GM11168 (cell line): ENCODE measurements around the gene PHLDA2.
"Not testable (repeated sequence)": the region's sequence is repeated elsewhere in the genome, so short reads cannot be mapped to it uniquely, and the experiment has no call there.

Experiments used
- in situ Hi-C: fragments of 300-500 bp; cut with MboI; formaldehyde crosslinking; loops from one replicate; pipeline ENCODE4 v1.12.0; 2022; ENCODE audit warnings: low sequenced_read_pairs; ENCODE audit not compliant: unreplicated experiment

The PHLDA2 gene

DNA sequence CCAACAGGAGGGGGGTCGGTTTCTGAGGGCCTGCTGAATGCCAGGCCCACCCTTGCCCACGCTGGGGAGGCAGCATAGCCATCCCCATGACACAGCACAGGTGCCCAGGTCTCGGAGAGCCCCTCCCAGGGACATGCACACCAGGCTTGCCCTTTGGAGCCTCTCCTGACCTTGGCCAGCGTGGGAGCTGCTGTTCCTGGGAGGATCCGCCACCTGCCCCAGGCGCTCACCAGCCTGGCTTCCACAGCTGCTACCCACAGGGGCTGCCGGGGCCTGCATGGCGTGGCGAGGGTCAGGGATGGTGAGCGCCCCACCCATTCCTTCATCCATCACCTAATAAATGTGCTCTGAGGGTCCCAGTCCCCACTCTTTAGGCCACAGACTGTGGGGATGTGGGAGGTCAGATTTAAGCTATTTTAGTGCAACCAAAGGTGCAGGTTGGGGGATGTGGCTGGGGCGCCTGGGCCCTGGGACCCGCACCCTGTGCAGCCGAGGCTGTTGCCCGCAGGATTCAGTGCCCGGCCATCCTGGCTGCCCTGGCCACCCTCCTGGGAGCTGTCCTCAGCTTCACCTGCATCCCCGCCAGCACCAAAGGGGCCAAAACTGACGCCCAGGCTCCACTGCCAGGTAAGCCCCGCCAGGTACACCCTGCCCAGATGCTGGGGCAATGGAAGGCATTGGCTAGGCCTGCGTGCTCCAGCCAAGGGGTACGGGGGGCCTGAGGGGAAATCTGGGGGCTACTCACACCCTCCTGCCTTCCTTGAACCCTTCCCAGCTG is 12.9 kb downstream of the PHLDA2 start:
- in situ Hi-C loops, result no loop called here

DNA sequence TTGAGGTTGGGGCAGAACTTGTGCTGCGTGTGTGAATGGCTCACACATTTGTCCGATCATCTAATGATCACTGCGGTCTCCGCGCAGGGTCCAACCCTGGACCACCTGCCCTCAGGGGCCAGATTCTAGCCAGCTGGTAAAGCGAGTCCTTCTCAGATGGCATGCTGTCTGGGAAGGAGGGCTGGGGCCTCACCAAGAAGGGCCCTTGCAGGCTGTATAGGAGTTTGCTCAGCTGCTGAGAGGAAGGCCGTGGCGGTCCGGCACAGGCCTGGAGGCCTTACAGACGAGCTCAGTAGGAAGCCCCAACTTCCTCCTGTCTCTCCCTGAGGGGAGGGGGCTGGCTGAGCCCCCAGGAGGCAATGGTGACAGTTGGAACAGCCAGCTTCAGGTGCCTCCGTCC is 13.7 kb downstream of the PHLDA2 start:
- in situ Hi-C loops, result no loop called here

DNA sequence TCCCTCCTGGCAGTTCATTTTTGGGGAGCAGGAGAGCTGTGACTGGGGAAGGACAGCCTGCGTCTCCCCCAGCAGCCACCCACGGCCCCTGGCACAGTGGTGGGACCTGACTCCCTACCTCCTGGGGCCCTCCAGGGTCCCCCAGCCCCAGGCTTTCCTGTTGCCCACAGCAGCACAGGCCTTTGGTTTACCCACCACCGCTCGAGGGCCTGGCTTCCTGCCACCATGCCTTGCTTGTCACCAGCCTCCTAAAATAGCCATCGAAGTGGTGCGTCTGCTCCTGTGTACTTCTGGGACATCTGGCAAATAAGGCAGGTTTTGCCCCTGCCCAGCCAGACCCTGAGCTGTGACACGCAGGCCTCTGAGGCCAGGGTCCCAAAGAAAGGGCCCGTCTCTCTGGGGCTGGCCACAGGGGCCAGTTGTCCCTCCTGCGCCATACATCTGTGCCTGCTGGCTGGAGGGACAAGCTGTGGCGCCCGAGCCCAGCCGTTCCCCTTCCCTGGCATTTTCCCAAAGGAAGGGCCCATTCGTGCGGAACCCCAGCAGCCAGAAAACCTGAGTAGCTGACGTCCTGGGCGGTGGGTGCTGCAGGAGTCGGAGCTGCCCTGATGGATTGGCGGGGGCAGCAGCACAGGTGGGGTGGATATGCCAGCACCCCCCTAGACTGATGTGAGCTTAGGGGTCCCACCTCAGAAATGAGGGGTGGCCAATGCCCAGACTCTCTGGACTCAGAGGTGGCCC is 14.6 kb downstream of the PHLDA2 start:
- in situ Hi-C loops, result no loop called here

DNA sequence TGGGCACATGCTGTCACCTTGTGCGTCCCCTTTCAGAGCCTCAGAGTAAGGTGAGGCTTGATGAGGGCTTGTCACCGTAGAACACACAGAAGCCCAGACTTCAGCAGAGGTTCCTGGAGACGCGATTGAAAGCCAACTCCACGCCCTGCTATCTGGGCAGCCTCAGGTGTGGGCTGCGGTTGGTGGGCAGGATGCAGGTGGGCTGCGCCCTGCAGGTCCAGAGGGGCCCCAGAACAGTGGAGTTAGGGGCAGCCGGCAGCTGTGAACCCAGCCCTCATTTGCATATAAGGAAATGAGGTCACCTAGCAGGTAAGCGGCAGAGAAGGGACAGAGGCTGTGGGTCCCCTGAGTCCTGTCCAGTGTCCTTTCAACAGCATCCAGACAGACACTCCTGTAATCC is 15.4 kb downstream of the PHLDA2 start:
- in situ Hi-C loops, result no loop called here

DNA sequence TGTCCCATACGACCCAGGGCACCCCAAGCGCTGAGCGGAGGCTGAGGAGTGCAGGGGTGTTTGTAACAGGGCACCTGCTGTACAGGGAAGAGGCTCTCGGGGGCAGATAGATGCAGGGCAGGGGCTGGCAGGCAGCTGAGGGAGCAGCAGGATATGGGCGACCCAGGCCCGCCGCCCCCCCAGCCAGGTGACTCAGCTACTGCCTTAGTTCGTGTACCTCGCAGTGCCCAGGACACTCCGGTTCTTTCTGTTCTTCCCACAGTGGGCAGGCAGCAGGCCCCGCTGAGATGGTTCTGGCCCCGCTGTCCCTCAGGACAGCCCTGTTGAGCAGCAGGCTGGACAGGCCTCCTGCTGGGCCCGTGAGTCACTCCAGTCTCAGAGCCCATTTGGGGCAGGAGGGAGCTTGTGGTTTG is 16.2 kb downstream of the PHLDA2 start:
- in situ Hi-C loops, result no loop called here

DNA sequence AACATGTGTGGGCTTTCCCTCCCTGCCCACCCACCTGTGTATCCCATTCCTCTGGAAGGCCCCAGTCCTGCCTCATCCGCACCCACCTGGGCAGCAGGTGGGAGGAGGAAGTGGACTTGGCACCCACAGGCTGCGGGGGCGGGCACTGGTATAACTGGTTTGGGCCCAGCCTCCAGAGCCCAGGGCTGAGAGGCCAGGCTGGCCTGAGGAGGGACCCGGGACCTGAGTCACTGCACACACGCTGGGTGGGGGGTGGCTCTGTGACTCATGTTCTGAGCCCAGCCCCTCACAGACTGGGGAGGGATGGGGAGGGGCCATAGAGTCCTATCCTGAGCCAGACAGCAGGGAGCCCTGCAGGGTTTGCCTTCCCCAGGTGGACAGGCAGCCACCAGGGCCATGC is 16.7 kb downstream of the PHLDA2 start:
- in situ Hi-C loops, result no loop called here

DNA sequence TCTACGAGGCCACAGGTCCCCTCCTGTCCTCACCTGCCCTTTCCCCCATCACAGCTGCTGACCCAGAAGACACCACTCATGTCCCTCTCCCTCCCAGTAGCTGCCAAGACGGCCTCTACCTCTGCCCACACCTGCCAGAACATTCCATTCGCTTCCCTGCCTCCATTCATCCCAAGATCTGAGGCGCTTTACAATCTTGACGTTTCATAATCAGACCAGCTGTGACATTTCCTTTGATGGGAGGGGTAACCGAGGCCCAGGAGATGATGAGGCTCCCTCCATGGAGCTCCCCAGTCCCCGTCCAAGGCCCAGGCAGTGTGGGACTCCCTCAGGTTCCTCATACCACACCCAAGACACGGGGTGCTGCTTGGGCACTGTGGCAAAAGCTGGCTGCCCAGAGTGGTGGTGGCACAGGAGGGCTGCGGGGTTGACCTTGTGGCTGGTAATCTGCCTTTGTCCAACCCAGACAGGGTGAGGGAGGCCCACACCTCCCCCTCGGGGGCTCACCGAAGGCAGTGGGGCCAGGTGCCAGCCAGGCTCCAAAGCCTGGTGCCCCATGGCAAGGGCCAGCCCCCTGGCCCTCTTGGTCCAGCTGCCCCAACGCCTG is 17.3 kb downstream of the PHLDA2 start:
- in situ Hi-C loops, result no loop called here

DNA sequence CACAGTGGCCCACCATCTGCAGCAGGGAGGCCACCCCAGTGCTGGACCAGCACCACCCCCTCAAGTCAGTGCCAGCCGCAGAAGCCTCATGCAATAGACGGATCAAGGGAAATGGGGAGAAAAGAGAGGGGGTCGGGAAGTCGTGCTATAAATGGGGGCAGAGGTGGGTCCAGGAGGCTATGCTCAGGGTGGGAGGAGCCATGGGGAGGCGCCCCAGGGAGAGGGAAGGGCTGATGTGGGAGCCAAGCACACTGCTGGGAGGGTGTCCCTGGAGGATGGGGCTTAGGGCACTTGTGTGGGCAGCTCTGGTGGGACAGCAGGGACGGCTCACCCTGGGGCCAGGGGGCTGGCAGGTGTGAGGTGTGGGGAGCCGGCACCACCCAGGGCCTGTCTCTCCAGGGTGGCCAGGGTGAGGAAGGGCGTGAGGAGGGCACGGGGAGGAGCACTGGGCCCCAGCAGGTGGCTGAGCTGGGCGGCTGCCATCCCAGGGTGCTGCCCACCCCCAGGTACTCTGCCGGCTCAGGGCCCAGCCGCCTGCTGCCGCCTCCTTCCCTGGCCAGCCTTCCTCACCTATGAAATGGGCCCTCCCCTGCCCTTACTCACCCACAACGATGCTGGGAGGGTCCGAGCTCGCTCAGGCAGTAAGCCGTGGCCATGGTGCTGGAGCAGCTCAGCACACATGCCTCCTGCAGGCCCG is 18.0 kb downstream of the PHLDA2 start:
- in situ Hi-C loops, result no loop called here

DNA sequence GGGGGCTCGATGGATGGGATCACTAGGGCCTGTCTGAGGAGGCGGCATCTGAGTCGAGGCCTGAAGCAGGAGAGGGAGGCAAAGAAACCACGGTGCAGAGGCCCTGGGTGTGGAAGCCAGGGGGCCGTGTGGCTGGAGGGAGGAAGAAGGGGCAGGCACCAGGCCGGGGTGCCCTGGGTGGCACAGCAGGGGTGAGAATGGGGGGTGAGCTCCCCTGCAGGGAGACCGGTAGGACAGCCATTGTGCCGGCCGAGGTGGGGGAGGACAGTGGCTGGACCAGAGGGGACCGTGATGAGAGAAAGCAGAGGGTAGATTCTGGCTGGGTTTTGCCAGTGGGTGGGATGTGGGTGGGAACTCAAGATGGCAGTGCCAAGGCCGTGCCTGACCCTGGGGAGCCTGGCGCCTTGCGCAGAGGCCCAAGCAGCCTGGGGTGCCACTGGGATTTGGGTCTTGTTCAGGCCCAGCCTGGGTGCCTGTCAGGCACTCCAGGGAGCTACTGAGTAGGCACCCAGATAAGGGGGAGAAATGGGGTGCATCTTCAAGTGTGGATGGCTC is 18.7 kb downstream of the PHLDA2 start:
- in situ Hi-C loops, result no loop called here

DNA sequence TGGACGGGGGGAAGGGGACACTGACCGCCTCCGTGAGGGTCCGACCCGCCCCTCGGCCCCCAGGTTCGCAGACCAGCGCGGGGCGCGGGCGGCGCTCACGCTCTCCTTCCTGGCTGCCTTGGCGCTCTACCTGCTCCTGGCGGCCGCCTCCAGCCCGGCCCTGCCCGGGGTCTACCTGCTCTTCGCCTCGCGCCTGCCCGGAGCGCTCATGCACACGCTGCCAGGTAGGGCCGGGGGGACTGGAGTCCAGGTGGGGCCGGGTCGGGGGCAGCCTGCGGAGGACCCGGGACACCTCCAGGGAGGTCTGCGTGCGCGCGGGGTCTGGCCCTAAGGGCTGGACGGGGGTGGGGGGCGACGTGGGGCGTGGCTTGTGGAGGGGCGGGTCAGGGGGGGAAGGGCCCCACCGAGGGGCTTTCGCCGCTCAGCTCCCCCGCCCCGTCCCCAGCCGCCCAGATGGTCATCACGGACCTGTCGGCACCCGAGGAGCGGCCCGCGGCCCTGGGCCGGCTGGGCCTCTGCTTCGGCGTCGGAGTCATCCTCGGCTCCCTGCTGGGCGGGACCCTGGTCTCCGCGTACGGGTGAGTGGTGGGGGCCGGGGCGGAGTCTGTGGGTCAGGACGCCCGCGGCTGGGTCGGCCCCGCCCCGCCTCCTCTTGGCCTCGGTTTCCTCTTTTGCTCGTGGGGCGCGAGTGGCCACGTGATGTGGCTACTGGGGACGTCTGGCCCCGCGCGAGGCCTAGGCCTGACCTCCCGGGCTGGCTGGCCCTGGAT is 19.9 kb downstream of the PHLDA2 start:
- in situ Hi-C loops, result no loop called here

DNA sequence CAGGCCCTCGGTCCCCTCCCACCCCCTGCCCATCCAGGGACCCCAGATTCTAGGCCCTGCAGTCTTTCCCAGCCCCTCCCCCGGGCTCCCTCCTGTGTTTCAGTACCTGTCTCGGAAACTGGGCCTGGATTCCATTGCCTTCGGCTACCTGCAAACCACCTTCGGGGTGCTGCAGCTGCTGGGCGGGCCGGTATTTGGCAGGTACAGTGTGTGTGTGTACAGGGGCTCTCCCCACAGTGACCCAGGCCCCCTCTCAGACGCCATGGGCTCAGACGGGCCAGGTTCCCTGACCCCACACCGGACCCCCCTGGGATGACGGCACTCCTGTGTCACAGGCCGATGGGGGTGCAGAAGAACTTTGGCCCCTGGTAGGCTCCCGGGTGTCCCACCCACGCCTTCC is 21.1 kb downstream of the PHLDA2 start:
- in situ Hi-C loops, result no loop called here

DNA sequence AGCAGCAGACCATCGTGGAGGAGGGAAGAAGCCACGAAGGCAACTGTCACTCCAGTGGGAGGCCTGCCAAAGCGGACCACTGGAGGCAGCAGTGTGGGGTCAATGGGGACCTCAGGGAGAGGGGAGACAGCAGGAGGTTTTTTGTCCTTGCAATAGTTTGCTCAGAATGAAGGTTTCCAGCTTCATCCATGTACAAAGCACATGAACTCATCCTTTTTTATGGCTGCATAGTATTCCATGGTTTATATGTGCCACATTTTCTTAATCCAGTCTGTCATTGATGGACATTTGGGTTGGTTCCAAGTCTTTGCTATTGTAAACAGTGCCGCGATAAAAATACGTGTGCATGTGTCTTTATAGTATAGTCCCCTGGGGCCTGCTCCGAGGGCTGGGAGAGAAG is 23.9 kb downstream of the PHLDA2 start:
- in situ Hi-C loops, result not testable (repeated sequence)

DNA sequence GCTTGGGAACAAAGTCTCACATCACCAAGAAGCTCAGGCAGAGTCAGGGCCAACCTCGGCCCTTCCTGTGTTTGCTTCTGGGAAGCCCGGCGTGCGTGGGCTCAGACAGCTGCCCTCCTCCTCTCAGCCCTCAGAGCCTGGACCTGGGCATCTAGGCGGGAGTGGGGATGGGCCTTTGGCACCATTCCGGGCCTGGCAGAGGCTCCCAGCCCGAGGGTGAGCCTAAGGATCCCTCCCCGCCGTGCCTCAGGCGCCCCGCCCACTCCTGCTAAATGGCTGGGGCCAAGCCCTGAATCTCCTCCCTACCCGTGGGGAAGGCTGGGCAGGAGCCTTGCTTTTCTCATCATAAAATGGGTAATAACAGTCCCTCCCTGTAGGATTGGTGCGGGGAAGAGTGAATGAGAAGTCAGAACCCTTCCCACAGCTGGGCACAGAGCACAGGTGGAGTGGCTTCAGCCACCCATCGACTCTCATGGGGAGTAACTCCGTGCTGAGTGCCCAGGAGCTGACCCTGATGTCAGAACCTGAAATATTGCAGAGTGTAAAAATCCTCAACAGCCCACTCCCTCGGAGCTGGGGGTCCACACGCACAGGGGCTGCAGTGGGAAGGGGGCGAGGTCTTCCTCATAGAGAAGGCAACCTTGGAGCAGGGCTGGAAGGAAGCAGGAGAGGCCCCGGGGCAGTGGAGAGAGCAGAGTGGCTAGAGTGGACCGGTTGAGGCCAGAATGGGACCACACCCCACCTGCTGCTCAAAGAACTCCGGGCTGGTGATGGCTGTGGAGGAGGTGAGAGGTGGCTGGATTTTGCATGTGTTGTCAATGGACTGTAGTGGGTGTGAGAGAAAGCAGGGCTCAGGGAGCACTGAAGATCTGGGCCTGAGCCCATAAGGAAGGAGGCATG is 24.8 kb downstream of the PHLDA2 start:
- in situ Hi-C loops, result no loop called here

DNA sequence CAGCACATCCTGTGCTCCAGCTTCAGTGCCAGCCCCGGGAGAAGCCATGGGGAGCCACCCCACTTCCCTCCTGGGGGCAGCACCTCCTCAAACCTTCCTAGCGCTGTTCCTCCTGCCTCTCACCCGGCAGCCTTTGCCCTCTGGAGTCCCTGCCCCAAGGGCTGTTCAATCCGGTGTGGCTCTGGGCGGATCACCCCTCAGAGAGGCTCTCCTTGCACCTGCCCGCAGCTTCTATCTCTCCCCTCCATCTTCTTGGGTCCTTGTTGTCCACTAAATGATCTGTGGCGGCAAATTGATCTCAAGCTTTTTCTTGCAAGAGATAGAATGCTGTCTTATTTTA is 25.6 kb downstream of the PHLDA2 start:
- in situ Hi-C loops, result no loop called here

DNA sequence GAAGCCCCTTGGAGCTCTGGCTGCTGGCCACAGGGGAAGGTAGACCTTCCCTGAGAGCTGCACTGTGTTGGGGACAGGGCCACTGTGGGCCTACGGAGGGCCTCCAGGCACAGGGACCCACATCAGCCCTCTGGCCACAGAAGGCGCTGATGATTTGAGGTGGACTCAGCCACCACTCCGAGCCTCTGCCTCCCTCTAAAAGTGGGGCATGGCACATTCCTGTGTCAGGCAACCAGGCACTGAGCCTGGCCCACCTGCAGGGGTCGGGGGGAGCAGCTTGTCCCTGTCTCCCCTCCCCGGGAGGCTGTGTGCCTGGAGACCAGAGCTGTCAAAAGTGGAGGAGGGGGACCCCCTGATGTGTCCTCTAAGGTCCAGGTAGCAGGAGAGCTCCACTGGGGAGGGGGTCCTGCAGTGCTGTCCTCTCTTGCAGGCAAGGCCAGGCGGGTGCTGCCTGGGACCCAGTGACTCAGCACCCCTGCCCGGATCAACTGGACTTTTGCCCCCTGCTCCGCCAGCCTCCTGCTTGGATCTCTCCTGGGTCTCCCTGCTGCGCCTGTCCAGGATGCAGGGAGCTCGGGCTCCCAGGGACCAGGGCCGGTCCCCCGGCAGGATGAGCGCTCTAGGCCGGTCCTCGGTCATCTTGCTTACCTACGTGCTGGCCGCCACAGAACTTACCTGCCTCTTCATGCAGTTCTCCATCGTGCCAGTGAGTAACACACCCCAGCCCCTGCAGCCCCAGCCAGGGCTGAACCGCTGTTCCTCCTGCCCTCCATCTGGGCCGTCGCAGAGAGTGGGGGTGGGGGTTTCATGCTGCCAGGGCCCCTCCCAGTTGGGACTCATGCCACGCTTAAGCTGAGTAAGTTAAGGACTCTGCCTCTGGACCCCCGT is 26.2 kb downstream of the PHLDA2 start:
- in situ Hi-C loops, result no loop called here

DNA sequence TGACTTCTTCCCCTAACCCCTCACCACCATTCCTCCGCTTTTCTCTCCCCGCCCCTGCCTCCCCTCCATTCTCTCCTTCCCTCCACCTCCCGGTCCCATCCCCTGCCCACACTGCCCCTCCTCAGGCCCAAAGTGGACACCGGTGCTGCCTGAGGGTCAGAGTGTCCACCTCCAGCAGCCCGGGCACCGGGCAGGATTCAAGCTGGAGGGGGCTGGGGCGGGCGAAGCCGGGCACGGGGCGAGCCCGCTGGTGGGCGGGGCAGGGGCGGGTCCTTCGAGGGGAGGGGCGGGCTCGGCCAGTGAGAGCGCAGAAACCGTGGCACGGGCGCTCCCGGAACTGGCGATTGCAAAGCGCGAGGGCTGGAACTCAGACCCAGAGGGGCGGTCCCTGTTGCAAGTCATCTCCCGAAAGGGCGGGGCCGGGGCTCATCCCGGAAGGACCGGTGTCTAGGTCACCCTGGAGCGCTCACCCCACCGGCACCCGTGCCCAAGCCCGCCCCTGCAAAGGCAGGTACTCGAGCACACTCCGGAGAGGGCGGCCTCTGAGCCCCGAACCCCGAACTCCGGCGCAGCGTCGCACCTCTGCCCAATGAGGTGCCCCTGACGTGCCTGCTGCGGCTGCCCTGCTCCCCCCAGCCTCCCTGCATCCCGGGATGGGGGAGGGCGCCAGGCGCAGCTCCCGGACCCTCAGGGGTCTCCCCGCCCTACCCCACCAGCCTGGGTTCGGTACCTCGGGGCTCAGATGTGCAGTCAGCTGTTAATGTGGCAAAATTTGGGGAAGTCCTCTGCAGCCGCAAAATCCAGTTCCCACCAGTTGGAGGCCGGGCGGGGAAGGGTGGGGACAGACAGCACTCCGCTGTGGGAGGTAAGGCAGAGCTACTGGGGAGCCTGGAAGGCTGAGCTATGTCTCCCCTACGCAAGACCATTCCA is 27.1 kb downstream of the PHLDA2 start:
- in situ Hi-C loops, result no loop called here

DNA sequence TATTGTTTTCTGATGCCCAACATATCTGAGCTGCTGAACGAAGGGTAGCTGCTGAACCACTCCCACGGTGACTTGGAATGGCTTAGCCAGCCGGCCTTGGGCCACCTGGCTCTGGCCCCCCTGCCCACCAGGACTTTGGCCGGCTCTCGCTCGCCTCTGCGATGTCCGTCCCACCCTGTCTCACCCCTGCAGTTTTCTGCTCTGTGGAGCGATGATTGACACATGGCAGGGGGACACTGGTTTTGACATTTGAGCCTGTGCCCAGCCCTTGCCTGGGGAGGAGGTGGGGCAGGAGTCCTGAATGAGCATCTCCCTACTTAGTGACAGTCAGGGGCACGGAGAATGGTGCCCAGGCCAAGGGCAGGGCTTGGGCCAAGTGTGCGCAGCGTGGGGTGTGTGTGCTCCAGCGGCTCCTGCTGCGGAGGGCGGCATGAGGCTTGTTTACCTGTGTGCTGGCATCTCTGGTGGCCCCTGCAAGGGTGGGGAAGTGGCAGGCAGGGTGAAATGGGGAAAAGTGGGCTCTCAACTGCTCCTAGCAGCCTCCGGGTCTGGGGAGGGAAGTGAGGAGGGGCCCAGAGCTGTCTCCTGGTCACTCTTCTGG is 27.9 kb downstream of the PHLDA2 start:
- in situ Hi-C loops, result no loop called here
